Cardiac atrium fibroblast (primary cell): Measurements from ENCODE around the gene DDHD1. TPM values are rescaled to one million over a fixed set of nuclear protein-coding genes. Genes with fewer than 3 reads are reported as not detected.

Source experiments
- total RNA-seq: library from RNA; depleted of rRNA; stranded (reverse); fragments of >200 nt; gene quantifications from 2 replicates; pipeline ENCODE4 v1.2.3, GENCODE V29; 2015

DDHD1 gene
- 5.8 and 8.7 TPM in 2 replicates for total RNA-seq

DNA sequence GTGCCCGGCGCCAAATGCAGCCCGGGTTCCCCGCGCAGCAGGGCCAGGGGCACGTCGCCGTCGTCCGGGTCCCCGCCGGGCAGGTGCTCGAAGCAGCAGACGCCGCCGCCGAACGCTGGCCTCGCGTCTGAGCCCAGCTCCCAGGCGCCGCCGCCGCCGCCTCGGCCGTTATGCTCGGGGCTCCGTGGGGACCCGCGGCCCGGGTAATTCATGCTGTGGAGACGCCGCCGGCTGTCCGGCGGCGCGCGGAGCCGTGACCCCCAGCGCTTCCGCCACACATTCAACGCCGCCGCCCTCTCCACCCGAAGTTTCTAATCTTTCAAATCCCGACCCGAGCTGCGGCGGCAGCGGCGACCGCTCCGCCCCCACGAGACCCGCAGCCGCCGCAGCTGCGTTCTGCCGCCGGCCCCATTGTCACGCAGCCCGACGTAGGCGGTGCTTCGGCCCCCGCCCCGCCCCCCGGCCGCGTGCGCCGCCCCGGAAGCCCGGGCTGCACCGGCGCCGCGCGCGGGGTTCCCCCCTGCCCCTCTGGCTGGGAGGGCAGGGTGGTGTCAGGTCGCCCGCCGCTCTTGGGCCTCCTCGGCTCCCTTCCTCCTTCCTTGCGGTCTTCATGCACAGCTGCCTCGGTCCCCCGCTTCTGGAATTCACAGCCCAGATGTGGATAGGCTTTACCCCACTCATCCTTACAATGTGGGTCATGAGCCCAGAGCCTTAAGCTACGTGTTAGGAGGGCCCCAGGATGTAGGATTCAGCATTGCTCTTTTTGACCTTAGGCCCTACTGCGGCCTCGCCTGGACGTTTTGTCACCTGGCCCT lies at the start of gene DDHD1:
TSS of gene DDHD1 (minus strand) at position 437 of the 815 bp plus-strand sequence. CDS start at position 212, 225 bp downstream.

Other genes with a start within 250 kb of the DDHD1 start
- gene FERMT2, start 202.3 kb downstream of the DDHD1 start, total RNA-seq, result 164 and 195 TPM in 2 replicates